ENCODE results near the gene RBM6. TPM values are rescaled to one million over a fixed set of nuclear protein-coding genes. Genes with fewer than 3 reads are reported as not detected.

RBM6 gene
- total RNA-seq, 2 experiments from 2014 or later = 99.3 to 106 TPM

DNA sequence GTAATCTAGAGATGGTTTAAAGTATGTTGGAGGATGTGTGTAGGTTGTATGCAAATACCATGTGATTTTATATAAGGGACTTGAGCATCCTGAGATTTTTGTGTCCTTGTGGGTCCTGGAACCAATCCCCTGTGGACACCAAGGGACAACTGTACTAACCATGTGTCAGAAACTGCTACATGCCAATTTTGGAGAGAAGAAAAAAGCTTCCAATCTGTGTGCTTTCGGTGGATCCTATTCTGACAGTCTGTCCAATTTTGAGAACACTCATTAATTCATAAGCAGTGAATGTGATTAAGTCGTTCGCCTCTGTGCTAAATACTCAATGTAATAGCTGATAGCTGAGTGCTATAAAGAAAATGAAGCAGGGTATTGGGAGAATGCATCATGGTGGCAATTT is 61.6 kb downstream of the RBM6 start:
- Mint-ChIP-seq H3K9me3 (no peaks in the 10 kb centered on the region), H3K4me3 (no peak overlapping the region), H3K27ac (no peak overlapping the region), H3K4me1 (ENCODE audit: low read depth) (peaks cover 16% of the 10 kb centered on the region), H3K36me3 (ENCODE audit: low read depth) (peaks cover 78% of the 10 kb centered on the region), H3K27me3 (no peaks in the 10 kb centered on the region)
- Histone ChIP-seq H3K27me3 (ENCODE audit: control insufficient read depth in 1 of 2, insufficient read depth in 2 of 2, low read length in 2 of 2) (no peaks in the 10 kb centered on the region), H3K36me3 (ENCODE audit: insufficient read depth, low read length) (peaks cover 41% of the 10 kb centered on the region), H3K4me3 (ENCODE audit: low read length) (no peak overlapping the region), H3K9me3 (ENCODE audit: control insufficient read depth in 1 of 2, insufficient read depth in 1 of 2, low read length in 2 of 2) (no peaks in the 10 kb centered on the region), H3K4me1 (ENCODE audit: insufficient read depth, low read length) (no peaks in the 10 kb centered on the region), H3K27ac (ENCODE audit: low read depth in 1 of 2, low read length in 2 of 2) (no peak overlapping the region)
- ATAC-seq (ENCODE audit: poor library complexity) (no peak), DNase-seq (no peak)
- no peak for TF ChIP-seq CTCF (IDR thresholded peaks at IDR 0.05)
- CTCF ChIA-PET = no interaction called here
- intact Hi-C loops (cut with DNase I, micrococcal nuclease) = no loop called here
- POLR2A ChIA-PET = no interaction called here

DNA sequence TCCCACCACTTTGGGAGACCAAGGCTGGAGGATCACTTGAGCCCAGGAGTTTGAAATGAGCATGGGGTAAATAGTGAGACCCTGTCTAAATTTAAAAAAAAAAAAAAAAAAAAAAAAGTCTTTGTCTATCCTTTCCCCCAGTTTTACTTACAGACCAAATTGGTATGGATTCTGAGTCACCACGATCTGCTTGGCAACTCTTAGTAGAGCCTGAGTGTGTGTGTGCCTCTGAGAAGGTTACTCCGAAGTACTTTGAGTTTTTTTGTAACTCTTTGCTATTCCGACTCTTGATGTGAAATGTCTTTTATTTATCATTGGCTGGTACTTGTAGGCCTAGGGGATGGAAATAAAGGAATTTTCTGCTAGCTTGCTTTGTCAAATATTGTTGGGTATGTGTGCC is 63.3 kb downstream of the RBM6 start:
- ChIA-PET CTCF (interaction anchor here (0.7 kb wide), 1 partner anchor 20 kb away, joined by 3 read pairs; no protein-coding TSS in a partner anchor), POLR2A (no interaction called here)
- Histone ChIP-seq H3K27me3 (ENCODE audit: control insufficient read depth in 1 of 2, insufficient read depth in 2 of 2, low read length in 2 of 2) (no peaks in the 10 kb centered on the region), H3K4me3 (ENCODE audit: low read length) (no peak overlapping the region), H3K9me3 (ENCODE audit: control insufficient read depth in 1 of 2, insufficient read depth in 1 of 2, low read length in 2 of 2) (no peaks in the 10 kb centered on the region), H3K36me3 (ENCODE audit: insufficient read depth, low read length) (peaks cover 36% of the 10 kb centered on the region), H3K27ac (ENCODE audit: low read depth in 1 of 2, low read length in 2 of 2) (no peak overlapping the region), H3K4me1 (ENCODE audit: insufficient read depth, low read length) (no peaks in the 10 kb centered on the region)
- Mint-ChIP-seq H3K4me1 (ENCODE audit: low read depth) (peaks cover 11% of the 10 kb centered on the region), H3K27ac (no peak overlapping the region), H3K4me3 (no peak overlapping the region), H3K36me3 (ENCODE audit: low read depth) (peaks cover 73% of the 10 kb centered on the region), H3K27me3 (no peaks in the 10 kb centered on the region), H3K9me3 (no peaks in the 10 kb centered on the region)
- DNase-seq (no peak), ATAC-seq (ENCODE audit: poor library complexity) (no peak)
- no peak for TF ChIP-seq CTCF (IDR thresholded peaks at IDR 0.05)
- intact Hi-C loops (cut with DNase I, micrococcal nuclease) = no loop called here

- Mint-ChIP-seq H3K36me3 (ENCODE audit: low read depth) (peaks cover 71% of the 10 kb centered on the region), H3K4me1 (ENCODE audit: low read depth) (peaks cover 11% of the 10 kb centered on the region), H3K4me3 (no peak overlapping the region), H3K27me3 (no peaks in the 10 kb centered on the region), H3K27ac (no peak overlapping the region), H3K9me3 (no peaks in the 10 kb centered on the region)
- Histone ChIP-seq H3K4me1 (ENCODE audit: insufficient read depth, low read length) (no peaks in the 10 kb centered on the region), H3K36me3 (ENCODE audit: insufficient read depth, low read length) (peaks cover 30% of the 10 kb centered on the region), H3K9me3 (ENCODE audit: control insufficient read depth in 1 of 2, insufficient read depth in 1 of 2, low read length in 2 of 2) (no peaks in the 10 kb centered on the region), H3K4me3 (ENCODE audit: low read length) (no peak overlapping the region), H3K27ac (ENCODE audit: low read depth in 1 of 2, low read length in 2 of 2) (no peak overlapping the region), H3K27me3 (ENCODE audit: control insufficient read depth in 1 of 2, insufficient read depth in 2 of 2, low read length in 2 of 2) (no peaks in the 10 kb centered on the region)
- ChIA-PET POLR2A (no interaction called here), CTCF (no interaction called here)
- TF ChIP-seq CTCF (IDR thresholded peaks at IDR 0.05) = no peak
- no peak for ATAC-seq (ENCODE audit: poor library complexity)
- DNase-seq = no peak
- intact Hi-C loops (cut with DNase I, micrococcal nuclease) = no loop called here
Observed at GRCh38 chr3:50003824-50004223, 63.9 kb downstream of the RBM6 start.

Data from CD4-positive, alpha-beta T cell (primary cell).